AG20443 (cell line): ENCODE results near the gene STK36.
A peak's percentile ranks its signal among the peaks of the same experiment; 100 is the strongest.

ENCODE experiments used
- DNase-seq: peaks from one replicate; pipeline ENCODE4 v3.0.0; 2012; ENCODE audit warnings: low spot score, mixed read lengths

The STK36 gene, protein sequence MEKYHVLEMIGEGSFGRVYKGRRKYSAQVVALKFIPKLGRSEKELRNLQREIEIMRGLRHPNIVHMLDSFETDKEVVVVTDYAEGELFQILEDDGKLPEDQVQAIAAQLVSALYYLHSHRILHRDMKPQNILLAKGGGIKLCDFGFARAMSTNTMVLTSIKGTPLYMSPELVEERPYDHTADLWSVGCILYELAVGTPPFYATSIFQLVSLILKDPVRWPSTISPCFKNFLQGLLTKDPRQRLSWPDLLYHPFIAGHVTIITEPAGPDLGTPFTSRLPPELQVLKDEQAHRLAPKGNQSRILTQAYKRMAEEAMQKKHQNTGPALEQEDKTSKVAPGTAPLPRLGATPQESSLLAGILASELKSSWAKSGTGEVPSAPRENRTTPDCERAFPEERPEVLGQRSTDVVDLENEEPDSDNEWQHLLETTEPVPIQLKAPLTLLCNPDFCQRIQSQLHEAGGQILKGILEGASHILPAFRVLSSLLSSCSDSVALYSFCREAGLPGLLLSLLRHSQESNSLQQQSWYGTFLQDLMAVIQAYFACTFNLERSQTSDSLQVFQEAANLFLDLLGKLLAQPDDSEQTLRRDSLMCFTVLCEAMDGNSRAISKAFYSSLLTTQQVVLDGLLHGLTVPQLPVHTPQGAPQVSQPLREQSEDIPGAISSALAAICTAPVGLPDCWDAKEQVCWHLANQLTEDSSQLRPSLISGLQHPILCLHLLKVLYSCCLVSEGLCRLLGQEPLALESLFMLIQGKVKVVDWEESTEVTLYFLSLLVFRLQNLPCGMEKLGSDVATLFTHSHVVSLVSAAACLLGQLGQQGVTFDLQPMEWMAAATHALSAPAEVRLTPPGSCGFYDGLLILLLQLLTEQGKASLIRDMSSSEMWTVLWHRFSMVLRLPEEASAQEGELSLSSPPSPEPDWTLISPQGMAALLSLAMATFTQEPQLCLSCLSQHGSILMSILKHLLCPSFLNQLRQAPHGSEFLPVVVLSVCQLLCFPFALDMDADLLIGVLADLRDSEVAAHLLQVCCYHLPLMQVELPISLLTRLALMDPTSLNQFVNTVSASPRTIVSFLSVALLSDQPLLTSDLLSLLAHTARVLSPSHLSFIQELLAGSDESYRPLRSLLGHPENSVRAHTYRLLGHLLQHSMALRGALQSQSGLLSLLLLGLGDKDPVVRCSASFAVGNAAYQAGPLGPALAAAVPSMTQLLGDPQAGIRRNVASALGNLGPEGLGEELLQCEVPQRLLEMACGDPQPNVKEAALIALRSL (N-terminal part only)

GRCh38 chr2:218671654-218672566 lies at the start of gene STK36, which contains the start of gene RNF25:
Gene STK36, plus strand, starts transcription at chr2:218672086. Its CDS starts 744 bp downstream, at chr2:218672830.
Gene RNF25, minus strand, starts transcription at chr2:218672002. Its CDS starts 32 bp downstream, at chr2:218671970.
- DNase-seq: peak; percentile 97

GRCh38 chr2:218622606-218623365 lies 49.1 kb upstream of the STK36 start:
- no peak for DNase-seq

- no peak for DNase-seq
These were observed 48.5 kb upstream of the STK36 start for GRCh38 chr2:218623366-218623705.

- no peak for DNase-seq
These were observed 45.5 kb upstream of the STK36 start for GRCh38 chr2:218626369-218626768.

DNA sequence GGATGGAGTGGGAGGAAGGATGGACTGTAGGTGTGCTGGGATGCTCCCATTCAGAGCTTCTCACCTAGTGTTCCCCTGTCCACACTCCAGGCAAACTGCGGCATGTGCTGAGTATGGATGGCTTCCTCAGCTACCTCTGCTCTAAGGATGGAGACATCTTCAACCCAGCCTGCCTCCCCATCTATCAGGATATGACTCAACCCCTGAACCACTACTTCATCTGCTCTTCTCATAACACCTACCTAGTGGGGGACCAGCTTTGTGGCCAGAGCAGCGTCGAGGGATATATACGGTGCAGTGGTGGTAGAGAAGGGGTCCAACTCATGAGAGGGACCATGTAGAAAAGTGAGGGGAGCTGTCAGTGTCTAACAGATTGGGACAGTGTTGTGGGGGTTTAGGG lies 43.9 kb upstream of the STK36 start:
- no peak for DNase-seq

GRCh38 chr2:218631837-218632236 lies 40.0 kb upstream of the STK36 start:
- DNase-seq: no peak

DNA sequence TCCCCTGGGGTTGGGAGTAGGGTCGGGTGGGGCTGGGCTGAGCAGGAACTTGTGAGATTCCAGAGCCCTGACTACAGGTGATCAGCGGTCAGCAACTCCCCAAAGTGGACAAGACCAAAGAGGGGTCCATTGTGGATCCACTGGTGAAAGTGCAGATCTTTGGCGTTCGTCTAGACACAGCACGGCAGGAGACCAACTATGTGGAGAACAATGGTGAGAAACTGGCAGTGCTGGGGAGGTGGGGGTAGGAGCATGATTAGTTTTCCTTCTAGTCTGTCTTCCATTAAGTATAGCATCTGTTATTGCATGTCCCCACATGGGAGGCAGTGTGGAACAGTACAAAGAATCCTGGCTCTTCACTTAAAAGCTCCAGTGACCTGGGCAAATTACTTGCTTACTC lies 36.2 kb upstream of the STK36 start:
- no peak for DNase-seq

DNA sequence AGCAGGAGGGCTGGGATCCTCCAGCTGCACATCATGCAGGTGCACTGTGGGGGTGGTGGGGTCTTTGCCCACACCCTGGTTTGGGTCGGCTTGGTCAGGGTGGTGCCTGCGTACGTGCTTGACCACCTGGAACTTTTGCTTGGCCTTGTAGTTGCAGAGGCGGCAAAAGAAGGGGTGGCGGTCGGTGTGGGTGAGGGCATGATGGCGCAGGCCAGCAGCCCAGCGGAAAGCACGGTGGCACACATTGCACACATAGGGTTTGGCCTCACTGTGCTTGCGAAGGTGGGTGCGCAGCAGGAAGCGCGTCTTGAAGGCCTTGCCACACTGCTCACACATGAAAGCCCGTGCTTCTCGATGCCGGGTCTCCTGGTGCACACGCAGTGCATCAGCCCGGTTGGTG lies 33.5 kb upstream of the STK36 start:
- DNase-seq: no peak

DNA sequence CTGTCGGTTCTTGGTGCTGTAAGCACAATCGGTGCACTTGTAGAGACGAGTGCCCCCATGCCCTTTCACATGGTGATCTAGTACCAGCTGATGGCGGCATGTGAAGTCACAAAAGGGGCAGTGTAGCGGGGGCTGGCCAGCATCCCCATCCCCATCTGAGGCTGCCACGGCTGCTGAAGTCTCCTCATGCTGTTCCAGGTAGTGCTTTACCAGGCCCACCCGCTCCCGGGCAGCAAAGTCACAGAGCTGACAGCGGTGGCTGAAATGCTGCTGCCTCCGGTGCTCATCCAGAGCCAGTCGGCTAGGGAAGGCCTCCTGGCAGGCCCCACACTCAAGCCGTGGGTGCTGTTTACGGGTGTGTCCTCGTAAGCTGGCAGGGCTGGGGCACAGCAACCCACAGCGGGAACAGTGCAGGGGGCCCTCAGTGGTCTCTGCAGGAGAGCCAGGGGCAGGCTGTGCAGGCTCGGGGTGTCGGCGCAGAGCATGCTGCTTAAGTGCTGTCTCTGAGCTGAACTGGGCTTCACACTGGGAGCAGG lies 29.7 kb upstream of the STK36 start:
- no peak for DNase-seq

DNA sequence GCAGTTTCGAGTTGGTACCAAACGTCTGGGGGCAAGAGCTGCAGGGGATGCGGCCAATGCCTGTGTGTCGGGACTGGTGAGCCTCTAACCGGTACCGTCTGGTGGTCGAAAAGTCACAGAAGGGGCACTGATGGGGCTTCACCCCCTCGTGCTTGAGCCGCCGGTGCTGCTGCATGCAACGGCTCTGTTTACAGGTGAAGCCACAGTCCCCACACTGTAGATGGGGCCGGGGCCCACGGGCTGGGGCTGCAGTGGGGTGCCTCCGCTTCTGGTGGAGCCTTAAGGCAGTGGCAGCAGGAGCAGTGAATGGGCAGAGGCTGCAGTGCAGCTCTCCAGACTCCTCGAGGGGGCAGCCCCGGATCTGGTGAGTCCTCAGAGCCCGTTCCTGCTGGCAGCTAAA lies 29.1 kb upstream of the STK36 start:
- DNase-seq: no peak

- no peak for DNase-seq
These were observed 28.1 kb upstream of the STK36 start for GRCh38 chr2:218643751-218644310.

- DNase-seq: no peak
These were observed 27.2 kb upstream of the STK36 start for GRCh38 chr2:218644721-218645120.

DNA sequence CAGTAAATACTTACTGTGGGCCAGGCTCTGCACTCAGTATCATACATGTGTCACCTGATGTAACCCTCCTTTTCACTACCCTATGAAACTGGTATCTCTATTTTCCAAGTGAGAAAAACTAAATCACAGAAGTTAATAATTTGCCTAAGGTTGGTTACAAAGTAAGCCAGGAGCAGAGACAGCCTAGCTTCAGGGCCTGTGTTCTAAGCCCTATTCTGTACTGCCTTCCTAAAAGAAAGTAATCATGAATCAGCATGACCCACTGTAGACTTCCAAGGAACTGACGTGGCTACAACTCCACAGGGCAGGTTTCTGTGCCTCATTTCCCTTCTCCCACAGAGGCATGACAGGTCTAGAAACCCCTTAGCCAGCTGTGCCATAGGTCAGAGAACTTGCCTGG lies 26.8 kb upstream of the STK36 start:
- DNase-seq: peak; percentile 47

DNA sequence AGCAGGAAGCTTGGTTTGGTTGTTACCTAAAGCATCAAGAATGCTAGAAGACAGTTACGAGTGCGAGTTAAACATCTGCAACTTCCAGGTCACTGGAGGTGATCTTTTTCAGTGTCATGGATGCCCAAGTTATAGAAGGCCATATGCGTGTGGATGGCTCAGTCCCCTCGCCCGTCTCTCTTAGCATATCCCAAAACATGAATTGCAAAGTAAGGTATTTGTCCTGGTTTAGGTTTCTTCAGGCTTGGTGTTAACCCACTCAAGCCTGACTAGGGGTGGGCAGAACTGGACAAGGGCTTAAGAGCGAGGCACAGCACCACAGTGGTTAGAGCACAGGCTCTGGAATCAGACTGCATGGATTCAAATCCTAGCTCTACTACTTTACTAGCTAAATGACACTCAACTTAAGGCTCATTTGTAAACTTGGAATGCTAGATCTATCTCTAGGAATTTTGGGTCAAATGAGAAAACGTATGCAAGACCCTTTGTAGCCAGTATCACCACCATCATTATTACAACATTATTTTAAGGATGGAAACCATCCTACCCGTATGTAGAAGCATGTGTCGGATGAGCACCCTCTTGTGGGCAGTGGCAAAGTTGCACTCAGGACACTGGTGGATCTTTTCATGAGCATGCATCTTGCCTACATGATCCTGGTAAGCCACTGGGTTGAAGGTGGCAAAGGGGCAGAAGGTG lies 23.6 kb upstream of the STK36 start:
- peak; percentile 78 for DNase-seq

DNA sequence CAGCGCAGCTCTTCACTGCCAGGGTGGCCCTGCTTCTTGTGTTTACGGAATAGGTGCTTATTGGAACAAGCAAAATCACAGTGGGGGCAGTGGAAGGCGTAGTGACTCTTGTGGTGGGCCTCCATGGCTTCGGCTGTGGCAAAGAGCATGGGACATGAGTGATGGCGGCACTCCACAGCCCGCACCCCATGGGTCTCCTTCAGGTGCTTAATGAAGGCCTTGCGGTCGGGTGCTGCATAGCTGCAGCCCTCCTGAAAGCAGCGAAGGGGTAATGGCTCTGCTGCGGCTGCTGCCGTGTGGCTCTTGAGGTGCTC lies 23.1 kb upstream of the STK36 start:
- no peak for DNase-seq

DNA sequence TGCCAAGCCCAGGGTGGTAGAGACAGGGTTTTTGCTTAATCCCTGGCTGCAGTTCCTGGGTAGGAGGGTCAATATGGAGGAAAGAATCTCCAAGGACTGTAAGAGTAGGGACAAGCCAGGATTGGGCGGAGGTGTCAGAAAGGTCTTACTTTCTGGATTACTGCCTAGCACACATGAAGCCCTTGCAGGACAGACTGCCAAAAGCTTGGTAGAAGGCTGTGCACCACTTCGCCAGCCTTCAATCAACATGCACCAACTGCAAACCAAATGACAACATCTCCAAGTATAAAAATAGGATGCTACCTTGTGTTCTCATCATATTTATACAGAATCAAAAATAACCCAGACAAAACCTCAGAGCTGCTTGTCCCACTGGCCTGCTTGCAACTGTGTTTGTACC lies 16.1 kb upstream of the STK36 start:
- DNase-seq: no peak

DNA sequence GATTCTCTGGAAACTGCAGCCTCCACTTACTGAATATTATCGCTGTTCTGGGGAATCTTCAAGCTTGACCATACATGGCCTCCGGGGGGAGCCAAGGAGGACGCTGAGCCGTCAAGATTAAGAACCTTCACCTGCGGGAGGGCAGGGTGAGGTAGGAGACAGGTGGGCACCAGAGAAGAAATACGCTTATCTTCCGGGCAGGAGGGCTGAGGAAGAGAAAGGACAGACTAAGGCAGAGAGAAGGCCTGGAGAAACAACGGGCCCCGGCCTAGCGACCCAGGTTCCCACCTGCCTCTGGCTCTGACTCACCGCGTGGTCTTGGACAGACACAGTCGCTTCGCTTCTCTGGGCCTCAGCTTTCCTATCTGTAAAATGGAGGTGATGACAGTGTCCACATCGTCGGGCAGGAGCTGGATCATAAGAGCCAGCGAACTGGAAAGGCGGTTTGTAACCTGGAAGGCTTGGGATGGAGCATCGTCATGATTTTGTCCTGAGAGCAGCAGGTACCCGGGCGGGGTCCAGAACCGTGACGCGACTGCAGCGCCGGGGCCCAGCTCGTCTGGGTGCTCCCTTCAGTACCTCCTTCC lies 13.1 kb upstream of the STK36 start:
- peak; percentile 67 for DNase-seq

DNA sequence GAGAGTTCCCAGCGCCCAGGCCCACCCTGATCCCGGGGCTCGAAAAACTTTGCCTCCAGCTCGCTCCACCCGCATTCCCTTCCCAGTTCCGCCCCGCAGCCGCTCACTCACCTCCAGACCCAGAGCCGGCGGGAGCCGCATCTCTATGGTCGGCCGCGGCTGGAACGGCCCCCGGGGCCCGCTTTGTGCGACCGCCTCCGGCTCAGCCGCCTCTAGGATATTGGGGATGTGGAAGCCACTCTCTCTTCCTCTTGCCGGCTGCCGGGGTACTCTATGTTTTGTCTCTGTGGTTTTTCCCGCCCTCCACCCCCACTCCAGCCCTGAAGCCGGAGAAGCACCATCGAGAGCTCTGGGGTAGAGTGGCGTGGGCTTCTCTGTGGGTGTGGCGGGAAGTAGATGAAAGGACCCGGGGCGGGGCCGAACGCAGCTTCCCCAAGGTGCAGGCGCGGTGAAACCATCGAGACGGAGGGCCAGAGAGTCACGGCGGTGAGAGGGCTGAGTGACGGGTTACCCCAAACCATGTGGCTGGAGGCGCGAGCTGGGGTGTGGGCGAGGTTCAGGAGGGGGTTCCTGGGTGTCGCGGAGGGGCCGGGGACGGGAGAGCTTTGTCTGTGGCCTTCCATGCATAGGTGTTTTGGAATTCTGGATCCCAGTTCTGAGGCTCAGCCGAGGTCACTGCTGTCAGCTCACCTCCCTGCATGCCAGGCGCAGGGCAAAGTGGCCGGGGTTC lies 12.5 kb upstream of the STK36 start, which contains the start of the genes BCS1L and ZNF142:
Gene BCS1L (plus strand): TSS at position 426 of the 730 bp plus-strand sequence. CDS start 1,305 bp downstream, outside the sequence.
Gene ZNF142 (minus strand): TSS at position 366 of the 730 bp plus-strand sequence. CDS start 3,194 bp downstream, outside the sequence.
- DNase-seq: peak; percentile 93
